Measurements from ENCODE around the gene UBE3D. TPM values are rescaled to one million over a fixed set of nuclear protein-coding genes. Genes with fewer than 3 reads are reported as not detected.

Gene UBE3D
- total and polyA plus RNA-seq, 3 donors from 2014 or later: 2.4 to 16.4 (median 13.9) TPM

DNA sequence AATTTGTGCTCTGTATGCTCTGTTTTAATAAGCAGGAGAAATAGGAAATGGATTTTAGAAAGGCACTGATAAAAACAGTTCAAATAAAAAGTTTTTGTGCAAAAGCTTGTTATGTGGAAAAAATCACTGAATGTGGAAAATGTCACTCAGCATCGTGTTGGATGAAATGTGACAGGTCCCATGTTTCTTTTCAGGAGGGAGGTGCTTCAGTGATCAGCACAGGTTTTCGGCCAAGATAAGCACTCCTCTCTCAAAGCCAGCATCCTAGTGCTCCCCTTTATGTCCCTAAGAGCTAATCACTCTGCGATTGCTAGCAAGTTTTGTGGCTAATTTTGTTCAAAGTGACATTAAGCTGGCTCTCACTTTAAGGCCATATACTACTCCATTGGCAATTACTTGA is 12.0 kb downstream of the UBE3D start:
- H3K27ac ChIP-seq: no peak overlapping the region
- intact Hi-C loops (cut with DNase I; ENCODE audit: low total_unique reads): loop anchor here (10.0 kb wide), 1 partner anchor 799 kb away; no protein-coding TSS in a partner anchor

DNA sequence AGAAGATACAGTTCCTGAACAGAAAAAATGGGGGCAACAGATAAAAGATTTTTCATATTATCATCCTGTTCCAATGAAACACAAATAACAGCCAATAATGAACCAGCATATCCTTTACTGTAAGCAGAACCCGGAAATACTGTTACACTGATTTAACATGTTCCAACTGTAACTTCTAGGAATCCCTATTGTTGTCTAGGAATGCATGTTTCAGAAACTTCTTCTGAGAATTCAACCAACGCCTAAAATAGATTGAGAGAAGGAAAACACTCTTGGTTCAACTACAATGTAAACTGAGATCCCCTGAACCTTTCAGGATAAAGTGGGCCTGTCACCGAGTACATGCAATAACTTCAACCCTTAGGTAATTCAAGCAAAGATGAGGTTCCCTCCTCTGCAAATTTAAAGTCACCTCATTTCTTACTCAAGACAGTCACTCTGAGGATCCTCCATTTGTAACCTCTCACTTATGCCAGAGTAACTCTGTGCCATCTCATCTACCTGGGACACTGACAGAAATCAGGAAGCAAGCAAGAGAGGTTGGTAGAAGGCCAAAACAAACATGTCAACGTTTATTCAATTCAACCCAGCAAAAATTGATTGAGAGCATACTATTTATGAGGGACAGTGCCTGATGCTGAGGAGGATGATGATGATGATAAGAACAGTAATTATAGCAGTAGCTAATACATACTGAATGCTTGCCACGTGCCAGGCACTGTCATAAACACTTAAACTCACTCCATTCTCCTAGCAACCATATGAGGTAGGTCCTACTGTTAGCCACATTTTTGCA is 14.1 kb downstream of the UBE3D start:
- intact Hi-C loops (cut with DNase I; ENCODE audit: low total_unique reads): loop anchor here (10.0 kb wide), 1 partner anchor 797 kb away; no protein-coding TSS in a partner anchor
- no peaks in the 10 kb centered on the region for H3K9me3 ChIP-seq
- H3K27ac ChIP-seq: no peak overlapping the region
- no peaks in the 10 kb centered on the region for H3K36me3 ChIP-seq (ENCODE audit: low read depth, missing control alignments)
- WGBS, 2 donors: 72 to 73% methylated on average over 5 of the region's 5 CpGs
- peaks cover 4% of the 10 kb centered on the region for H3K4me1 ChIP-seq
- no peak for DNase-seq
- H3K4me3 ChIP-seq: no peak overlapping the region
- no peak for TF ChIP-seq CTCF (IDR thresholded peaks at IDR 0.05)
- TF ChIP-seq POLR2A (IDR thresholded peaks at IDR 0.05): no peak
- no peaks in the 10 kb centered on the region for H3K27me3 ChIP-seq

More for the DNA sequence above, 12.0 kb downstream of the UBE3D start:
- no peak for TF ChIP-seq POLR2A (IDR thresholded peaks at IDR 0.05)
- no peak for TF ChIP-seq CTCF (IDR thresholded peaks at IDR 0.05)
- no peaks in the 10 kb centered on the region for H3K36me3 ChIP-seq (ENCODE audit: low read depth, missing control alignments)
- WGBS, 2 donors: 90 to 95% methylated on average over 3 of the region's 3 CpGs
- no peaks in the 10 kb centered on the region for H3K27me3 ChIP-seq
- no peaks in the 10 kb centered on the region for H3K9me3 ChIP-seq
- H3K4me3 ChIP-seq: no peak overlapping the region
- no peak for DNase-seq
- H3K4me1 ChIP-seq: no peaks in the 10 kb centered on the region

- WGBS, 2 donors: 64 to 88% methylated on average over 5 to 7 of the region's 7 CpGs
- TF ChIP-seq CTCF (IDR thresholded peaks at IDR 0.05) (no peak), POLR2A (IDR thresholded peaks at IDR 0.05) (no peak)
- no peaks in the 10 kb centered on the region for H3K36me3 ChIP-seq (ENCODE audit: low read depth, missing control alignments)
- peaks cover 4% of the 10 kb centered on the region for H3K4me1 ChIP-seq
- no peak overlapping the region for H3K27ac ChIP-seq
- intact Hi-C loops (cut with DNase I; ENCODE audit: low total_unique reads): no loop called here
- H3K9me3 ChIP-seq: no peaks in the 10 kb centered on the region
- H3K27me3 ChIP-seq: no peaks in the 10 kb centered on the region
- no peak overlapping the region for H3K4me3 ChIP-seq
- no peak for DNase-seq
Observed at GRCh38 chr6:83047065-83047754, 18.4 kb downstream of the UBE3D start.

- Histone ChIP-seq H3K4me3 (no peak overlapping the region), H3K36me3 (ENCODE audit: low read depth, missing control alignments) (no peaks in the 10 kb centered on the region), H3K9me3 (no peaks in the 10 kb centered on the region), H3K4me1 (peaks cover 9% of the 10 kb centered on the region), H3K27ac (no peak overlapping the region), H3K27me3 (no peaks in the 10 kb centered on the region)
- intact Hi-C loops (cut with DNase I; ENCODE audit: low total_unique reads): no loop called here
- TF ChIP-seq CTCF (IDR thresholded peaks at IDR 0.05) (no peak), POLR2A (IDR thresholded peaks at IDR 0.05) (no peak)
- DNase-seq: no peak
- 87% methylated on average over 6 of the region's 6 CpGs for WGBS, 2 donors
Observed at GRCh38 chr6:83044091-83044768, 21.4 kb downstream of the UBE3D start.

All from testis (tissue), 3 donors.